GM19035 (cell line): ENCODE data around the gene CHP2.

Source experiments
- ATAC-seq: cut with Tn5 transposase; IDR thresholded peaks from one replicate; pipeline ENCODE4 v1.9.1; 2021; ENCODE audit not compliant: unreplicated experiment

The CHP2 gene

GRCh38 chr16:23803591-23804123 lies 48.8 kb downstream of the CHP2 start:
- peak; percentile 79 for ATAC-seq

- no peak for ATAC-seq
Observed at GRCh38 chr16:23807028-23807427, 52.2 kb downstream of the CHP2 start.
